HEK293 (cell line): ENCODE measurements around the gene PRICKLE3.

ENCODE experiments used
- KLF9 ChIP-seq: fragments of 450-650 bp; formaldehyde crosslinking; IDR thresholded peaks from 2 replicates; pipeline ENCODE4 v1.5.1; 2016; ENCODE audit warnings: missing biosample characterization, missing genetic modification characterization, low read depth
- PRDM1 ChIP-seq: fragments of 450-650 bp; formaldehyde crosslinking; IDR thresholded peaks from 2 replicates; pipeline ENCODE4; 2016; ENCODE audit warnings: missing biosample characterization, missing genetic modification characterization
- SP3 ChIP-seq: fragments of 450-650 bp; formaldehyde crosslinking; IDR thresholded peaks from 2 replicates; pipeline ENCODE4 v1.5.1; 2016; ENCODE audit warnings: missing biosample characterization, missing genetic modification characterization
- TCF7L2 ChIP-seq: IDR thresholded peaks from 2 replicates; pipeline ENCODE4 v1.6.1; 2011; ENCODE audit warnings: low read depth, mild to moderate bottlenecking, inconsistent platforms, low read length, moderate library complexity, borderline replicate concordance
- TRIM28 ChIP-seq: IDR thresholded peaks from 2 replicates; pipeline ENCODE4 v1.6.1; 2011; ENCODE audit warnings: low read length, control low read depth, borderline replicate concordance
- WT1 ChIP-seq: fragments of 450-650 bp; formaldehyde crosslinking; IDR thresholded peaks from 2 replicates; pipeline ENCODE4 v1.5.1; 2016; ENCODE audit warnings: missing biosample characterization, missing genetic modification characterization
- YY2 ChIP-seq: fragments of 450-650 bp; formaldehyde crosslinking; IDR thresholded peaks from 2 replicates; pipeline ENCODE4 v1.5.1; 2016; ENCODE audit warnings: missing biosample characterization, missing genetic modification characterization
- ZNF174 ChIP-seq: fragments of 450-650 bp; formaldehyde crosslinking; IDR thresholded peaks from 2 replicates; pipeline ENCODE4 v1.5.0; 2017; ENCODE audit warnings: missing biosample characterization, mild to moderate bottlenecking, missing genetic modification characterization
- ZNF223 ChIP-seq: fragments of 450-650 bp; formaldehyde crosslinking; IDR thresholded peaks from 2 replicates; pipeline ENCODE4 v1.5.1; 2016; ENCODE audit warnings: missing biosample characterization, missing genetic modification characterization
- ZNF274 ChIP-seq, 2 experiments: fragments of 200-500 bp in 1 of 2; fragments of 450-650 bp in 1 of 2; sonication (Bioruptor generic) in 1 of 2; formaldehyde crosslinking in 1 of 2; IDR thresholded peaks; 2 replicates each; pipeline versions ENCODE4 v1.5.1 to v1.6.1; 2014 to 2016; ENCODE audit warnings: borderline replicate concordance in 1 of 2, inconsistent platforms in 1 of 2, low read length in 1 of 2, missing biosample characterization in 1 of 2, missing genetic modification characterization in 1 of 2
- ZNF324 ChIP-seq: fragments of 450-650 bp; formaldehyde crosslinking; IDR thresholded peaks from 2 replicates; pipeline ENCODE4 v1.5.1; 2016; ENCODE audit warnings: missing biosample characterization, missing genetic modification characterization
- ZNF335 ChIP-seq: fragments of 450-650 bp; formaldehyde crosslinking; conservative IDR thresholded peaks from 2 replicates; pipeline ENCODE4 v1.5.1; 2016; ENCODE audit warnings: missing biosample characterization, missing genetic modification characterization
- ZNF350 ChIP-seq: fragments of 450-650 bp; formaldehyde crosslinking; IDR thresholded peaks from 2 replicates; pipeline ENCODE4 v1.5.0; 2017; ENCODE audit warnings: missing biosample characterization, mild to moderate bottlenecking, missing genetic modification characterization
- ZNF366 ChIP-seq: fragments of 450-650 bp; formaldehyde crosslinking; conservative IDR thresholded peaks from 2 replicates; pipeline ENCODE4 v1.5.1; 2016; ENCODE audit warnings: missing biosample characterization, missing genetic modification characterization
- ZNF596 ChIP-seq: fragments of 450-650 bp; IDR thresholded peaks from 2 replicates; pipeline ENCODE4 v1.5.0; 2018; ENCODE audit warnings: missing biosample characterization, mild to moderate bottlenecking, missing genetic modification characterization, moderate library complexity
- ZNF626 ChIP-seq: fragments of 450-650 bp; sonication (Bioruptor Pico); formaldehyde crosslinking; IDR thresholded peaks from 2 replicates; pipeline ENCODE4 v1.5.1; 2018; ENCODE audit warnings: missing biosample characterization, missing genetic modification characterization, inconsistent platforms
- ZNF785 ChIP-seq: fragments of 450-650 bp; formaldehyde crosslinking; IDR thresholded peaks from 2 replicates; pipeline ENCODE4 v1.5.1; 2016; ENCODE audit warnings: missing biosample characterization, missing genetic modification characterization
- ZSCAN23 ChIP-seq: fragments of 450-650 bp; formaldehyde crosslinking; IDR thresholded peaks from 2 replicates; pipeline ENCODE4 v1.5.1; 2016; ENCODE audit warnings: missing biosample characterization, missing genetic modification characterization
- TF ChIP-seq, protein P1 (sequence below): fragments of 450-650 bp; formaldehyde crosslinking; IDR thresholded peaks from 2 replicates; pipeline ENCODE4 v1.5.1; 2016; ENCODE audit warnings: missing biosample characterization, missing genetic modification characterization
- TF ChIP-seq, protein P2 (sequence below): fragments of 450-650 bp; formaldehyde crosslinking; IDR thresholded peaks from 2 replicates; pipeline ENCODE4 v1.5.1; 2016; ENCODE audit warnings: missing biosample characterization, missing genetic modification characterization
- TF ChIP-seq, protein P3 (sequence below): fragments of 450-650 bp; formaldehyde crosslinking; IDR thresholded peaks from 2 replicates; pipeline ENCODE4 v1.5.1; 2016; ENCODE audit warnings: missing biosample characterization, missing genetic modification characterization, borderline replicate concordance
- TF ChIP-seq, protein P4 (sequence below): fragments of 450-650 bp; formaldehyde crosslinking; IDR thresholded peaks from 2 replicates; pipeline ENCODE4 v1.5.1; 2016; ENCODE audit warnings: missing biosample characterization, missing genetic modification characterization
- TF ChIP-seq, protein P5 (sequence below): fragments of 450-650 bp; formaldehyde crosslinking; IDR thresholded peaks from 2 replicates; pipeline ENCODE4 v1.5.1; 2017; ENCODE audit warnings: missing biosample characterization, mild to moderate bottlenecking, missing genetic modification characterization, moderate library complexity
- TF ChIP-seq, protein P6 (sequence below): fragments of 450-650 bp; formaldehyde crosslinking; IDR thresholded peaks from 2 replicates; pipeline ENCODE4 v1.5.1; 2016; ENCODE audit warnings: missing biosample characterization, missing genetic modification characterization

Gene PRICKLE3

DNA sequence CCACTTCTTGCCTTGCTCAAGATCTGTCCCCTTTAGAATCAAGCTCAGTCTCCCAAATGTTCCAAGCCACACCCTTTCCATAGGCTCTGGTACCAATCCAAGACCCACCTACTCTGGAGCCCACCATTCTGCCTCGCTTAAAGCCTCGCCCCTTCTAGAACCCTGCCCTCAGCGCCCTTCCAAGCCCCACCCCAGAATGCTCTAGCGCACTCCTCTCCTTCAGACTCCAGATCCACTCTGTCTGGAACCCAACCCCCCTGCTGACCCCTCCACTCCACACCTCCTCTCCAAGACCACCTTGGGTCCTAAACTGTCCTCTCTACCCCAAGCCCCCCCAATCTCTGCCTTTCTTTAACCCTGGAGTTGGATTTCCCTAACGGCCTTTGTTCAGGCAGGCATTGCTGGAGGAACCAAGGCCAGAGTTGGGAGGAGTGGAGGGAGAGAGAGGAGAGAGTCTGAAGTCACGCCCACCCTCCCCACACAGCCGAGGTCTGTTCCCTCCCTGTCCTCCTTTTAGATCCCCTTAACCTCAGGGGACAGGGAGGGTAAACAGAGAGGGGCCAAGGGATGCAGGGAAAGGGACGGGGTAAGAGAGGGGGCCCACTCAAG lies 2.4 kb upstream of the PRICKLE3 start (continued):
- no peak for TF ChIP-seq ZNF324 (tag by site-specific recombination)
- TF ChIP-seq PRDM1 (tag by site-specific recombination), result no peak
- TF ChIP-seq, protein P1, sequence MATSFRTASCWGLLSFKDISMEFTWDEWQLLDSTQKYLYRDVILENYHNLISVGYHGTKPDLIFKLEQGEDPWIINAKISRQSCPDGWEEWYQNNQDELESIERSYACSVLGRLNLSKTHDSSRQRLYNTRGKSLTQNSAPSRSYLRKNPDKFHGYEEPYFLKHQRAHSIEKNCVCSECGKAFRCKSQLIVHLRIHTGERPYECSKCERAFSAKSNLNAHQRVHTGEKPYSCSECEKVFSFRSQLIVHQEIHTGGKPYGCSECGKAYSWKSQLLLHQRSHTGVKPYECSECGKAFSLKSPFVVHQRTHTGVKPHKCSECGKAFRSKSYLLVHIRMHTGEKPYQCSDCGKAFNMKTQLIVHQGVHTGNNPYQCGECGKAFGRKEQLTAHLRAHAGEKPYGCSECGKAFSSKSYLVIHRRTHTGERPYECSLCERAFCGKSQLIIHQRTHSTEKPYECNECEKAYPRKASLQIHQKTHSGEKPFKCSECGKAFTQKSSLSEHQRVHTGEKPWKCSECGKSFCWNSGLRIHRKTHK (tag by site-specific recombination), result no peak
- no peak for TF ChIP-seq ZNF596 (tag by site-specific recombination)
- no peak for TF ChIP-seq ZSCAN23 (tag by site-specific recombination)
- peak; percentile 54 for TF ChIP-seq ZNF335
- TF ChIP-seq, protein P2, sequence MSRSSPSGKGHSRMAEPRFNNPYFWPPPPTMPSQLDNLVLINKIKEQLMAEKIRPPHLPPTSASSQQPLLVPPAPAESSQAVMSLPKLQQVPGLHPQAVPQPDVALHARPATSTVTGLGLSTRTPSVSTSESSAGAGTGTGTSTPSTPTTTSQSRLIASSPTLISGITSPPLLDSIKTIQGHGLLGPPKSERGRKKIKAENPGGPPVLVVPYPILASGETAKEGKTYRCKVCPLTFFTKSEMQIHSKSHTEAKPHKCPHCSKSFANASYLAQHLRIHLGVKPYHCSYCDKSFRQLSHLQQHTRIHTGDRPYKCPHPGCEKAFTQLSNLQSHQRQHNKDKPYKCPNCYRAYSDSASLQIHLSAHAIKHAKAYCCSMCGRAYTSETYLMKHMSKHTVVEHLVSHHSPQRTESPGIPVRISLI (tag by site-specific recombination), result no peak
- TF ChIP-seq ZNF626 (tag by site-specific recombination), result no peak
- TF ChIP-seq ZNF274 (IDR thresholded peaks at IDR 0.05; ENCODE audit: low read length), result no peak
- no peak for TF ChIP-seq ZNF274 (tag by site-specific recombination; IDR thresholded peaks at IDR 0.05; ENCODE audit: borderline replicate concordance)
- peak; percentile 60 for TF ChIP-seq WT1 (tag by site-specific recombination)
- TF ChIP-seq, protein P3, sequence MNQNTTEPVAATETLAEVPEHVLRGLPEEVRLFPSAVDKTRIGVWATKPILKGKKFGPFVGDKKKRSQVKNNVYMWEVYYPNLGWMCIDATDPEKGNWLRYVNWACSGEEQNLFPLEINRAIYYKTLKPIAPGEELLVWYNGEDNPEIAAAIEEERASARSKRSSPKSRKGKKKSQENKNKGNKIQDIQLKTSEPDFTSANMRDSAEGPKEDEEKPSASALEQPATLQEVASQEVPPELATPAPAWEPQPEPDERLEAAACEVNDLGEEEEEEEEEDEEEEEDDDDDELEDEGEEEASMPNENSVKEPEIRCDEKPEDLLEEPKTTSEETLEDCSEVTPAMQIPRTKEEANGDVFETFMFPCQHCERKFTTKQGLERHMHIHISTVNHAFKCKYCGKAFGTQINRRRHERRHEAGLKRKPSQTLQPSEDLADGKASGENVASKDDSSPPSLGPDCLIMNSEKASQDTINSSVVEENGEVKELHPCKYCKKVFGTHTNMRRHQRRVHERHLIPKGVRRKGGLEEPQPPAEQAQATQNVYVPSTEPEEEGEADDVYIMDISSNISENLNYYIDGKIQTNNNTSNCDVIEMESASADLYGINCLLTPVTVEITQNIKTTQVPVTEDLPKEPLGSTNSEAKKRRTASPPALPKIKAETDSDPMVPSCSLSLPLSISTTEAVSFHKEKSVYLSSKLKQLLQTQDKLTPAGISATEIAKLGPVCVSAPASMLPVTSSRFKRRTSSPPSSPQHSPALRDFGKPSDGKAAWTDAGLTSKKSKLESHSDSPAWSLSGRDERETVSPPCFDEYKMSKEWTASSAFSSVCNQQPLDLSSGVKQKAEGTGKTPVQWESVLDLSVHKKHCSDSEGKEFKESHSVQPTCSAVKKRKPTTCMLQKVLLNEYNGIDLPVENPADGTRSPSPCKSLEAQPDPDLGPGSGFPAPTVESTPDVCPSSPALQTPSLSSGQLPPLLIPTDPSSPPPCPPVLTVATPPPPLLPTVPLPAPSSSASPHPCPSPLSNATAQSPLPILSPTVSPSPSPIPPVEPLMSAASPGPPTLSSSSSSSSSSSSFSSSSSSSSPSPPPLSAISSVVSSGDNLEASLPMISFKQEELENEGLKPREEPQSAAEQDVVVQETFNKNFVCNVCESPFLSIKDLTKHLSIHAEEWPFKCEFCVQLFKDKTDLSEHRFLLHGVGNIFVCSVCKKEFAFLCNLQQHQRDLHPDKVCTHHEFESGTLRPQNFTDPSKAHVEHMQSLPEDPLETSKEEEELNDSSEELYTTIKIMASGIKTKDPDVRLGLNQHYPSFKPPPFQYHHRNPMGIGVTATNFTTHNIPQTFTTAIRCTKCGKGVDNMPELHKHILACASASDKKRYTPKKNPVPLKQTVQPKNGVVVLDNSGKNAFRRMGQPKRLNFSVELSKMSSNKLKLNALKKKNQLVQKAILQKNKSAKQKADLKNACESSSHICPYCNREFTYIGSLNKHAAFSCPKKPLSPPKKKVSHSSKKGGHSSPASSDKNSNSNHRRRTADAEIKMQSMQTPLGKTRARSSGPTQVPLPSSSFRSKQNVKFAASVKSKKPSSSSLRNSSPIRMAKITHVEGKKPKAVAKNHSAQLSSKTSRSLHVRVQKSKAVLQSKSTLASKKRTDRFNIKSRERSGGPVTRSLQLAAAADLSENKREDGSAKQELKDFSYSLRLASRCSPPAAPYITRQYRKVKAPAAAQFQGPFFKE (tag by site-specific recombination), result no peak
- TF ChIP-seq ZNF223 (tag by site-specific recombination), result no peak
- no peak for TF ChIP-seq ZNF174 (tag by site-specific recombination)
- peak; percentile 59 for TF ChIP-seq KLF9 (tag by site-specific recombination)
- TF ChIP-seq SP3 (tag by site-specific recombination), result no peak
- TF ChIP-seq, protein P4, sequence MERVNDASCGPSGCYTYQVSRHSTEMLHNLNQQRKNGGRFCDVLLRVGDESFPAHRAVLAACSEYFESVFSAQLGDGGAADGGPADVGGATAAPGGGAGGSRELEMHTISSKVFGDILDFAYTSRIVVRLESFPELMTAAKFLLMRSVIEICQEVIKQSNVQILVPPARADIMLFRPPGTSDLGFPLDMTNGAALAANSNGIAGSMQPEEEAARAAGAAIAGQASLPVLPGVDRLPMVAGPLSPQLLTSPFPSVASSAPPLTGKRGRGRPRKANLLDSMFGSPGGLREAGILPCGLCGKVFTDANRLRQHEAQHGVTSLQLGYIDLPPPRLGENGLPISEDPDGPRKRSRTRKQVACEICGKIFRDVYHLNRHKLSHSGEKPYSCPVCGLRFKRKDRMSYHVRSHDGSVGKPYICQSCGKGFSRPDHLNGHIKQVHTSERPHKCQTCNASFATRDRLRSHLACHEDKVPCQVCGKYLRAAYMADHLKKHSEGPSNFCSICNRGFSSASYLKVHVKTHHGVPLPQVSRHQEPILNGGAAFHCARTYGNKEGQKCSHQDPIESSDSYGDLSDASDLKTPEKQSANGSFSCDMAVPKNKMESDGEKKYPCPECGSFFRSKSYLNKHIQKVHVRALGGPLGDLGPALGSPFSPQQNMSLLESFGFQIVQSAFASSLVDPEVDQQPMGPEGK (tag by site-specific recombination), result 0 out of 2 replicates have a peak, but pooled peaks have one; percentile 35
- no peak for TF ChIP-seq ZNF366 (tag by site-specific recombination)
- TF ChIP-seq TCF7L2, result no peak
- TF ChIP-seq, protein P5, sequence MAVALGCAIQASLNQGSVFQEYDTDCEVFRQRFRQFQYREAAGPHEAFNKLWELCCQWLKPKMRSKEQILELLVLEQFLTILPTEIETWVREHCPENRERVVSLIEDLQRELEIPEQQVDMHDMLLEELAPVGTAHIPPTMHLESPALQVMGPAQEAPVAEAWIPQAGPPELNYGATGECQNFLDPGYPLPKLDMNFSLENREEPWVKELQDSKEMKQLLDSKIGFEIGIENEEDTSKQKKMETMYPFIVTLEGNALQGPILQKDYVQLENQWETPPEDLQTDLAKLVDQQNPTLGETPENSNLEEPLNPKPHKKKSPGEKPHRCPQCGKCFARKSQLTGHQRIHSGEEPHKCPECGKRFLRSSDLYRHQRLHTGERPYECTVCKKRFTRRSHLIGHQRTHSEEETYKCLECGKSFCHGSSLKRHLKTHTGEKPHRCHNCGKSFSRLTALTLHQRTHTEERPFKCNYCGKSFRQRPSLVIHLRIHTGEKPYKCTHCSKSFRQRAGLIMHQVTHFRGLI (tag by site-specific recombination), result no peak
- TF ChIP-seq, protein P6, sequence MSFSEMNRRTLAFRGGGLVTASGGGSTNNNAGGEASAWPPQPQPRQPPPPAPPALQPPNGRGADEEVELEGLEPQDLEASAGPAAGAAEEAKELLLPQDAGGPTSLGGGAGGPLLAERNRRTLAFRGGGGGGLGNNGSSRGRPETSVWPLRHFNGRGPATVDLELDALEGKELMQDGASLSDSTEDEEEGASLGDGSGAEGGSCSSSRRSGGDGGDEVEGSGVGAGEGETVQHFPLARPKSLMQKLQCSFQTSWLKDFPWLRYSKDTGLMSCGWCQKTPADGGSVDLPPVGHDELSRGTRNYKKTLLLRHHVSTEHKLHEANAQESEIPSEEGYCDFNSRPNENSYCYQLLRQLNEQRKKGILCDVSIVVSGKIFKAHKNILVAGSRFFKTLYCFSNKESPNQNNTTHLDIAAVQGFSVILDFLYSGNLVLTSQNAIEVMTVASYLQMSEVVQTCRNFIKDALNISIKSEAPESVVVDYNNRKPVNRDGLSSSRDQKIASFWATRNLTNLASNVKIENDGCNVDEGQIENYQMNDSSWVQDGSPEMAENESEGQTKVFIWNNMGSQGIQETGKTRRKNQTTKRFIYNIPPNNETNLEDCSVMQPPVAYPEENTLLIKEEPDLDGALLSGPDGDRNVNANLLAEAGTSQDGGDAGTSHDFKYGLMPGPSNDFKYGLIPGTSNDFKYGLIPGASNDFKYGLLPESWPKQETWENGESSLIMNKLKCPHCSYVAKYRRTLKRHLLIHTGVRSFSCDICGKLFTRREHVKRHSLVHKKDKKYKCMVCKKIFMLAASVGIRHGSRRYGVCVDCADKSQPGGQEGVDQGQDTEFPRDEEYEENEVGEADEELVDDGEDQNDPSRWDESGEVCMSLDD, result no peak
- no peak for TF ChIP-seq TRIM28
- TF ChIP-seq ZNF785, result no peak
- no peak for TF ChIP-seq YY2 (tag by site-specific recombination)
- TF ChIP-seq ZNF350 (tag by site-specific recombination), result no peak
